Stimulated activated CD4-positive, alpha-beta T cell treated with anti-CD3 and anti-CD28 coated beads, Interleukin-2, amount 100 ng/mL, for 48 hours (primary cell): ENCODE results near the gene PRKCG.

Source experiments
- DNase-seq, 2 donors: peaks; one replicate each; pipeline ENCODE4 v3.0.0-alpha.2; 2020

PRKCG gene

DNA sequence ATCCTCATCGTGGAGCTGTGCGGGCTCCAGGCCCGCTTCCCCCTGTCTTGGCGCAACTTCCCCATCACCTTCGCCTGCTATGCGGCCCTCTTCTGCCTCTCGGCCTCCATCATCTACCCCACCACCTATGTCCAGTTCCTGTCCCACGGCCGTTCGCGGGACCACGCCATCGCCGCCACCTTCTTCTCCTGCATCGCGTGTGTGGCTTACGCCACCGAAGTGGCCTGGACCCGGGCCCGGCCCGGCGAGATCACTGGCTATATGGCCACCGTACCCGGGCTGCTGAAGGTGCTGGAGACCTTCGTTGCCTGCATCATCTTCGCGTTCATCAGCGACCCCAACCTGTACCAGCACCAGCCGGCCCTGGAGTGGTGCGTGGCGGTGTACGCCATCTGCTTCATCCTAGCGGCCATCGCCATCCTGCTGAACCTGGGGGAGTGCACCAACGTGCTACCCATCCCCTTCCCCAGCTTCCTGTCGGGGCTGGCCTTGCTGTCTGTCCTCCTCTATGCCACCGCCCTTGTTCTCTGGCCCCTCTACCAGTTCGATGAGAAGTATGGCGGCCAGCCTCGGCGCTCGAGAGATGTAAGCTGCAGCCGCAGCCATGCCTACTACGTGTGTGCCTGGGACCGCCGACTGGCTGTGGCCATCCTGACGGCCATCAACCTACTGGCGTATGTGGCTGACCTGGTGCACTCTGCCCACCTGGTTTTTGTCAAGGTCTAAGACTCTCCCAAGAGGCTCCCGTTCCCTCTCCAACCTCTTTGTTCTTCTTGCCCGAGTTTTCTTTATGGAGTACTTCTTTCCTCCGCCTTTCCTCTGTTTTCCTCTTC is 8.0 kb upstream of the PRKCG start:
- DNase-seq = no peak

DNA sequence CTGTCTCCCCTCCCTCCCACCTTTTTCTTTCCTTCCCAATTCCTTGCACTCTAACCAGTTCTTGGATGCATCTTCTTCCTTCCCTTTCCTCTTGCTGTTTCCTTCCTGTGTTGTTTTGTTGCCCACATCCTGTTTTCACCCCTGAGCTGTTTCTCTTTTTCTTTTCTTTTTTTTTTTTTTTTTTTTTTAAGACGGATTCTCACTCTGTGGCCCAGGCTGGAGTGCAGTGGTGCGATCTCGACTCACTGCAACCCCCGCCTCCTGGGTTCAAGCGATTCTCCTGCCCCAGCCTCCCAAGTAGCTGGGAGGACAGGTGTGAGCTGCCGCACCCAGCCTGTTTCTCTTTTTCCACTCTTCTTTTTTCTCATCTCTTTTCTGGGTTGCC is 7.4 kb upstream of the PRKCG start:
- DNase-seq = no peak

DNA sequence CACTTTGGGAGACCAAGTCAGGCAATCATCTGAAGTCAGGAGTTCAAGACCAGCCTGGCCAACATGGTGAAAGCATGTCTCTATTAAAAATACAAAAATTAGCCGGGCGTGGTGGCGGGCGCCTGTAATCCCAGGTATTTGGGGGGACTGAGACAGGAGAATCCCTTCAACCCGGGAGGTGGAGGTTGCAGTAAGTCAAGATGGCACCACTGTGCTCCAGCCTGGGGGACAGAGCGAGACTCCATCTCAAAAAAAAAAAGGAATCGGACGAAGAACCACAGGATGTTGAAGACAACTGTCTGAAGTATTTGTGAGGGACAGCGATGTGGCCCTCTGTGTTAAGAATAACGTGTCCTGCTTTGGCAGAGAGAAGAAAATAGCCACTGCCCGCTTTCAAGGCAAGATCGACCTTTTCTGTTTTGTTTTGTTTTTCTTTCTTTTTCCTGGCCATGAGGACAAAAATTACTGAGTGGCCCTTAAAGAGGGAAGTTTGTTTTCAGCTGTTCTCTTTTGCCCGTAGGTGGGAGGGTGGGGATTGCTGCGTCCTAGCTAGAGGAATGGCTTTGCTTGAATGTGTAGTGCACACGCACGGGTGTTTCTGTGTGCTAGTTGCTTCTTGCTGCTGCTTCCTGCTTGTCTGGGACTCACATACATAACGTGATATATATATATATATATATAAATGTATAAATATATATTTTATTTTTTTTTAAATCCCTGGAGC is 6.2 kb upstream of the PRKCG start:
- DNase-seq = no peak

DNA sequence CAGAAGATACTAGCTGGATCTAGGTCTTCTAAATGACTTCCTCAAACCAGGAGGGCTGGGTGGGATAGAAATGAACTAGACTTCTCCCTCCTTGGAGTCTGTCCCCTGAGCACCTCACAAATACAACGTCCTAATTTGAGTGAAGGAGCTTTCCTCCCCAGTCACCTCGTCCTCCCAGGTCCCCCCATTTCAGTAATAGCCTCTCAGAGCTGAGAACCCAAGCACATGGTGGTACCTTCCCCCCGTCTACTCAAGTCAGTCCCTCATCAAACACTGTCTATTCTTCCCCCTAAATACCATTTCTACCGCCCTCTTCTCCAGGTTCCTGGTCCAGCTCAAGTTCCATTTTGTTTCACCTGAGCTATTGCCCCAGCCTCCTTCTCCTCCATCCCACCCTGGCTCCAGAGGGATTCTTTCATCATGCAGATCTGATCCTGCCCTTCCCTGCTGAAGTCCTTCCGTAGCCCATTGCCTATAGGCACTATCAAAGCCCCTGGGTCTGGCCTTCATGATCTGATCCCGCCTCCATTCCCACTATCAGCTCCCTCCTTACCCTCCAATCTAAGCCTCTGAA is 5.3 kb upstream of the PRKCG start:
- no peak for DNase-seq

DNA sequence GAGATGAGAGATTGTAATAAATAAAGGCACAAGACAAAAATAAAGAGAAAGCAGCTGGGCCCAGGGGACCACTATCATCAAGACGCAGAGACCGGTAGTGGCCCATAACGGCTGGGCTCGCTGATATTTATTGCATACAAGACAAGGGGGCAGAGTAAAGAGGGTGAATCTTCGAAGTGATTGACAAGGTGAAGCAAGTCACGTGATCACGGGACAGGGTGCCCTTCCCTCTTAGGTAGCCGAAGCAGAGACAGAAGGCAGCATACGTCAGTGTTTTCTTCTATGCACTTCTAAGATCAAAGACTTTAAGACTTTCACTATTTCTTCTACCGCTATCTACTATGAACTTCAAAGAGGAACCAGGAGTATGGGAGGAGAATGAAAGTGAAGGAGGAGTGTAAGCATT is 4.6 kb upstream of the PRKCG start:
- DNase-seq = no peak

DNA sequence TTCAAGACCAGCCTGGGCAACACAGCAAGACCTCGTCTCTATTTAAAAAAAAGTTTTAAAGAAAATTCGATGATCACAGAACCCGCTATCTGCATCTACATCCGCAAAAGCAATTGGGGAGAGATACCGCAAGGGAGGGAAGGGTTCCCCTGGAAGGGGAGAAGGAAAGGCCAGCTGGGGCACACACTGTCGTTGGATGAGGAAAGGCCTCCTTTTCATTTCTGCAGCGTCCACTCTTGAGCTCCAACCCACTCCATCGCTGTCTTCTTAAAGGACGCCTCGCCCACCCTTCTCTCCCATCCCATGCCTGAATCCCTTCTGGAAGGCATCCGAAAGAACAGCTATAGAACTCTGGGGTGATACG is 3.2 kb upstream of the PRKCG start:
- no peak for DNase-seq

DNA sequence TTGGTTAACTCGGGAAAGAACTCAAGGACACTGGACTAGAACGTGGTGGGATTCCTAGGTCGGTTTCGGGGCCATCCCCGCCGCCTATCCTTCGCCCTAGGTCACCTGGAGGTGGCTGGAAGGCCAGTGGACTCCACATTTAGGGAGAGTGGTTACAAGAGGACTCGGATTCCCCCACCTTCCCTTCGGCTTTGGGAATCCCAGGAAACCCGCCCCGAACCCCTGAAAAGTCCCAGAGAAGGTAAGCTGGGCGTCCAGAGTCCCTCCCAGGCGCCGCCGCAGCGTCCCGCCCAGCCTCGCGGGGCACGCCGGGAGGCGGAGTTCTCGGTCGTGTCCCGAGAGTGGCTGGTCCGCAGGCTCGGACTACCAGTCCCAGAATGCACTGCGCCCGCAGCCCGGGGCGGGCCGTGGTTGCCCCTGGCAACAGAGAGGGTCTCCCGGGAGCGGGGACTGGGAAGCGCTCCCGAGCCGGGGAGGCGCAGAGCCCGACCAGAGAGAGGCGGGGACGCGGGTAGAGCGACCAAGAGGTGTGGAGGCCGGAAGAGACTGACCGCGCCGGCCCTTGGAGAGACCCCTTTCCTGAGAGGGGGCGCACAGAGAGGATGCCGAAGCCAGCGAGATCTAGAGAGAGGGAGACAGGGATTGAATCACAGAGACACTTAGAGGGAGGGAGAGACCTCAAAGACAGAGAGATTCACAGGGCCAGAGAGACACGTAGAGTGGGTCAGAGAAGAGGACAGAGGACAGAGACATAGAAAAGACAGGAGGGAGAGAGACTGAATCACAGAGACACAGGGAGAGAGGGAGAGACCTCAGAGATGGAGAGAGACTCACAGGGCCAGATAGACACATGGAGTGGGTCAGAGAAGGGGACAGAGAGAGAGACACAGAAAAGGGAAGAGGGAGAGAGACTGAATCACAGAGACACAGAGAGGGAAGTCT is 2.6 kb upstream of the PRKCG start:
- DNase-seq = peak; percentile 75 to 81

DNA sequence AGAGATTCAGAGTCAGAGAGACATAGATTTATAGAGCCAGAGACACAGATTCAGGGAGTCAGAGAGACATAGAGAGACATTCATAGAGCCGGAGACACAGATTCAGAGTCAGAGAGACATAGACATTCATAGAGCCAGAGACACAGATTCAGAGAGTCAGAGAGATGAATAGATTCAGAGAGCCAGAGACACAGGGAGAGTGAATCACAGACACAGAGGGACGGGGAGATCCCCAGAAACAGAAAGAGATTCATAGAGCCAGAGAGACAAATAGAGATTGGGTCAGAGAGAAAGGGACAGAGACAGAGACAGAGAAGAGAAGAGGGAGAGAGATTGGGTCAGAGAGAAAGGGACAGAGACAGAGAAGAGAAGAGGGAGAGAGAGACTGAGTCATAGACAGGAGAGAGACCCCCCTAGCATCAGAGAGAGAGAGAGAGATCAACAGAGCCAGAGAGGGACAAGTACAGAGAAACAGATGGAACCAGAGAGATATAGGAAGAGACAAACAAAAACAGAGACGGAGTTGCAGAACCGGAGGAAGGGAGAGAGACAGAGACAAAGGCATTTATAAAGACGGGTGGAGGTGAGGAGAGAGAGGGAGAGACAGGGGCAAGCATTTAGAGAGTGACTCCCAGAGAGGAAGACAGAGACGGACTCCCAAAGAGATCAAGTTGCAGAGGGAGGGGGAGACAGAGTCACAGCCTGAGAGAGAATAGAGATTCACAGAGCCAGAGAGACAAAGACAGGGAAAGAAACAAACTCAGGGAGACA is 1.1 kb upstream of the PRKCG start:
- no peak for DNase-seq

DNA sequence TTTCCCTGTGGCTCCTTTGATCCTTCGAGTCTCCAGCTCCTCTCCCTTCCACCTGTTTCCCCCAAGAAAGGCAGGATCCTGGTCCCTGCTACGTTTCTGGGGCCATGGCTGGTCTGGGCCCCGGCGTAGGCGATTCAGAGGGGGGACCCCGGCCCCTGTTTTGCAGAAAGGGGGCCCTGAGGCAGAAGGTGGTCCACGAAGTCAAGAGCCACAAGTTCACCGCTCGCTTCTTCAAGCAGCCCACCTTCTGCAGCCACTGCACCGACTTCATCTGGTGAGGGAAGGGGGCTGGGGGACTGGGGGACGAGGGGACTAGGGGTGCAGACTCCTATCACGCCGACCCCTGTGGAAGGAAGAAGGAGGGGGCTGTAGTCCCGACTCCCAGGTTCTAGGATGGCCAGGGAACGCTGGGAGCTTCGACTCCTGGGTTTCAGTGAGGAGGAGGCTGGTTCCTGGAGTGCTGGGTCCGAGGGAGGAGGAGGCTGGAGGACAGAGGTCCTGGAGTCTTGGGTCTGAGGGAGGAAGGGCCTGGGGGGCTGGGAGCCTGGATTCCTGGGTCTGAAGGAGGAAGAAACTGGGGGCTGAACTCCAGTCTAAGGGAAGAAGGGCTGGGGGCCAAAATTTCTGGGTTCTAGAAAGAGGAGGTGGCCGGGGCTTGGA is 524 bp downstream of the PRKCG start:
- DNase-seq = no peak

DNA sequence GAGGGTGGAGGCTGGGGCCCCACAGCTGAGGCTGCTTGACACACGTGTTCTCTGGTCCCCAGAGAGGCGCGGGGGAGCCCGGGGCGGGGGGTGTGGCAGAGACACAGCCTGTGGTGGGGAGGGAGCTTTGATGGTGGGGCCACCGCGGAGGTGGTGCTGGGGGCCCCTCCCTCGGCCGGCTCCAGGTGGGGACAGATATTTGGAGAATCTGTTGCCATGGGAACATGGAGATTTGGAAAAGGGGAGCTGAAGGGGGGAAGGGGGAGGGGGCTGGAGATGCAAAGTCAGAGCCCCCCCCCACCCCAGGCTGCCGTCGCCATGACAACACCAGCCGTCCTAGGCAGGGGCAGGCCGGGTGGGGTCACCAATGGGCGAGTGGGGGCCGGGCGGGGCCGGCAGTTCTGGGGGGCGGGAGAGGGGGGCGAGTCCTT is 1.2 kb downstream of the PRKCG start:
- no peak for DNase-seq

DNA sequence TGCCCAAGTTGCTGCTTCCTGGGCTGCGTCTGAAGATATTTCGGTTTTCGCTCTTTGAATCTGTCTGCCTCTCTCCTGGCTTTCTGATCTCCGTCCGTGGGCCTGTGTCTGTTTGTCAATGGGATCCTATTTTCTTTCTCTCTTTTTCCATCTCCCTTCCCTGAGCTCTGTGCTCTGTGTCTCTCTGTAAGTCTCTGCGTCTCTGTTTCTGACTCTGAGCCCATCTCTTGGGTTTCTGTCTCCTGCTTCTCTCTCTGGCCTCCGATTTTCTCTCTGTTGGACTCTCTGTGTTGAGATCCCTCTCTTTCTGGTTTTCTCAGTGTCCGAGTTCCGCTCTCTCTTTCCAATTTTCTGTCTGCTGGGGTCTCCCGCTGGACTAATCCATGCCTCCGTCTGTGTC is 1.7 kb downstream of the PRKCG start:
- no peak for DNase-seq

DNA sequence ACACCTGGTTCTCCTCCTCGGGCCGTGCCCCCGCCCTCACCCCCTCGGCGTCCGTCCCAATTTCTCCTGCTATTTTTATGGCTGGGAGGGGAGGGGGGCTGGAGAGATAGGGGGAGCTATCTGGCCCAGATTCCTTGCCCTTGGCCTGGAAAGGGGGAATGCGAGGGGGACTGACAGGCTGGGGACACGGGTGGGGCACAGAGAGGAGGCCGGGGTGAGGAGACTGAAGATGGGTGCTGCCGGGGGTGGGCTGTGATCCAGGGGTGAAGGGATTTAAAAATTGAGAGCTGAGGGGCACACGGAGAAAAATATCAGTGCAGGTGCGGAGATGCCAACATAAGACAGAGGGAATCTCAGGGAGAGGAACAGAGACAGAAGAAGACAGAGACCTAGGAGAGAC is 2.3 kb downstream of the PRKCG start:
- no peak for DNase-seq

DNA sequence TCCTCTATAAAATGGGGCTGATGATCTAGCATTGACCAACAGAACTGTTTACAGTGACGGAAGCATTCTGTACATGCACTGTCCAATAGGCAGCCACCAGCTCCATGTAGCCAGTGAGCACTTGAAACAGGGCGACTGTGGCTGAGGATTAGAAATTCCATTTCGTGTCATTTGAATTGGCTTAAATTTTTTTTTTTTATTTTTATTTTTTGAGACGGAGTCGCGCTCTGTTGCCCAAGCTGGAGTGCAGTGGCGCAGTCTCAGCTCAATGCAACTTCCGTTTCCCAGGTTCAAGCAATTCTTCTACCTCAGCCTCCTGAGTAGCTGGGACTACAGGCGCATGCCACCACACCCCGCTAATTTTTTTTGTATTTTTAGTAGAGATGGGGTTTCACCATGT is 3.0 kb downstream of the PRKCG start:
- no peak for DNase-seq

DNA sequence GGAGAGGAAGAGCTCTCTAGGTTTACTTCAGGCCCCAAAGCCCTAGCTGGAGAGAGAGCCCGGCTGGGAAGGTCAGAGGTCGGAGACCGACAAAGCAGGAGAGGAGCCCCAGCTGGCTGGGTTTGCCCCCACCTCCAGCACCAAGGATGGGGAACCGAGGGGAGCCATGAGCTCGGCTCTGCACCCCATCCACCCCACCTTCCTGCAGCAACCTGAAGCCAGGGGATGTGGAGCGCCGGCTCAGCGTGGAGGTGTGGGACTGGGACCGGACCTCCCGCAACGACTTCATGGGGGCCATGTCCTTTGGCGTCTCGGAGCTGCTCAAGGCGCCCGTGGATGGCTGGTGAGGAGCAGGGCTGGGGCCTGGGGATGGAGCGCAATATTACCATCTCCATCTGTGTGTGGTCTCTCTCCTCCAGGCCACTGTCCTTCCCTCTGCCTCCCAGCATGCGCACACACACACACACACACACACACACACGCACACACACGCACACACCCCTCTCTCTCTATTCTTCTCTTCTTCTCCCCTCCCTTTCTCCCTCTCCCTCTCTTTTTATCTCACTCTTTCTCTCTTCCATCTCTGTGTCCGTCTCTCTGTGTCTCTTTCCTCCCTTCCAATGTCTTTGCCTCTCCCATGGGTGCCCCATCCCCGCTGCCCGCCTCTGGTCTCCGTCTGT is 10.4 kb downstream of the PRKCG start:
- DNase-seq = no peak

DNA sequence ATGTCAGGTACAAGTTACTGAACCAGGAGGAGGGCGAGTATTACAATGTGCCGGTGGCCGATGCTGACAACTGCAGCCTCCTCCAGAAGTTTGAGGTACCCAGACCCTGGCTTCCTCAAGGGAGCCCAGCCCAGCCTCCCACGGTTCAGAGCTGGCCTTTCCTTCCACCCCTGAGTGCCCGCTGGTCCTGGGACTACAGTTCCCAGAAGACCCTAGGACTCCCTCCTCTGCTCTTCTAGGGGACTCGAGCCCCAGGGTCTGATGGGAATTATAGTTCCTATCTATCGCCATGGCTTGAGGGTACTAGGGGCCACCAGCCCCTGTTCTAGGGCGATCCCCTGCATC is 11.0 kb downstream of the PRKCG start:
- no peak for DNase-seq

DNA sequence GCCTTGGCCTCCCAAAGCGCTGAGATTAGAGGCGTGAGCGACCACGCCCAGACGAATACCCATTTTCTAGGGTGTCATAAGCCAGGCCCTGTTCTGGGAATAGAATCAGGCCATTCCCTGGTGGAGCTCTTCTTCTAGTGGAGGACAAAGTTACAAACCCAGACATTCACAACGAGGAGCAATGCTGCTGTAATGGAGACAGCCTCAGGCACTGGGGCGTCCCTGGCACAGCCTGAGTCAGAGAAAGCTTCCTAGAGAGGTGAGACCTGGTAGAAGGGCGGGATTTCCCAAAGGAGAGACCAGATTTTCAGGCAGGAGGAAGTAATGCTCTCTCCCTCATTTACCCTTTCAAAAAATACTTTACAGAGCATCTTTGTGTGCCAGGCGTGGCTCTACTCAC is 12.7 kb downstream of the PRKCG start:
- DNase-seq = no peak

DNA sequence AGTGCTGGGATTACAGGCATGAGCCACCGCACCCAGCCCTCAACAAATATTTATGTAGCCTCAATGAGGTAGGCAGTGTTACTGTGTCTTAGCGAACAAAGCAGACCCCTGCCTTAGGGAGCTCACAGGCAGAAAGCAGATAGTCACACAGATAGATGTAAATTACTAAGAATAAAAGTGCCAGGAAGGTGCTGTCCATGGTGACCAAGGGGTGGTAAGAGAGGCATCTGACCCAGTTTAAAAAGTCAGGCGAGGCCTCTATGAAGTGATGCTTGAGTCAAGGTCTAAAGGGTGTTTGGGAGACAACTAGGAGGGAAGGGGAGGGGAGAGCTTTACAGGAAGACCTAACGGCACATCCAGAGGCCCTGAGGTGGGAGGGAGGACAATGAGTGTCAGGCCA is 14.7 kb downstream of the PRKCG start:
- no peak for DNase-seq

DNA sequence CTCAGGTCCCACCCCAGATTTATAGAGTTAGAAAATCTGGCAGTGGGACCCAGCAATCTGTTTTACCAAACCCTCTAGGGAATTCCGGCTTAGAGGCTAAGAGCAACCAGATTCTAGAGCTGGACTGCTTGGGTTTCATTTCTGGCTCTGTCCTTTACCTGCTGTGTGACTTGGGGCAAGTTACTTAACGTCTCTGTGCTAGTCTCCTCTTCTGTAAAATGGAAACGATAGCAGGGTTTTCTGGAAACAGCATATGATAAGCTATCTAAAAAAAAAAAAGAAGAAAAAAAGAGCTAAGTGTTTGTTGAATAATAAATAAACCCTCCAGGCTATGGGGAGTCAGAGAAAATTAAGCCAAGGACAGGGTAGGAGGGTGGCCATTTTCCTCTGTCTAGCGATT is 15.5 kb downstream of the PRKCG start:
- DNase-seq = no peak

DNA sequence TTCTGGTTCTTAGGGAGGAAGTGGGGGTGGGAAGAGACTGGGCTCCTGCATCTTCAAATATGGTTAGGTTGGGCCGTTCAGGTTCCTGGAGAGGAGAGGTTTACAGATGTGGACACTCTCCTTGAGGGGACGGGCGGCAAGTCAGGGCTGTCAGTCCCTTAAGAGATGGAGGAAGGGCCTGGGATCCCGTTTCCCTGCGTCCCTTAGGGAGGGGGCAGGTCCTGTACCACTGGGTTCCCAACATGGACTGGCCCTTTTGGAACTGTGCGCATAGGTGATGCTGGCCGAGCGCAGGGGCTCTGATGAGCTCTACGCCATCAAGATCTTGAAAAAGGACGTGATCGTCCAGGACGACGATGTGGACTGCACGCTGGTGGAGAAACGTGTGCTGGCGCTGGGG is 16.2 kb downstream of the PRKCG start:
- no peak for DNase-seq

DNA sequence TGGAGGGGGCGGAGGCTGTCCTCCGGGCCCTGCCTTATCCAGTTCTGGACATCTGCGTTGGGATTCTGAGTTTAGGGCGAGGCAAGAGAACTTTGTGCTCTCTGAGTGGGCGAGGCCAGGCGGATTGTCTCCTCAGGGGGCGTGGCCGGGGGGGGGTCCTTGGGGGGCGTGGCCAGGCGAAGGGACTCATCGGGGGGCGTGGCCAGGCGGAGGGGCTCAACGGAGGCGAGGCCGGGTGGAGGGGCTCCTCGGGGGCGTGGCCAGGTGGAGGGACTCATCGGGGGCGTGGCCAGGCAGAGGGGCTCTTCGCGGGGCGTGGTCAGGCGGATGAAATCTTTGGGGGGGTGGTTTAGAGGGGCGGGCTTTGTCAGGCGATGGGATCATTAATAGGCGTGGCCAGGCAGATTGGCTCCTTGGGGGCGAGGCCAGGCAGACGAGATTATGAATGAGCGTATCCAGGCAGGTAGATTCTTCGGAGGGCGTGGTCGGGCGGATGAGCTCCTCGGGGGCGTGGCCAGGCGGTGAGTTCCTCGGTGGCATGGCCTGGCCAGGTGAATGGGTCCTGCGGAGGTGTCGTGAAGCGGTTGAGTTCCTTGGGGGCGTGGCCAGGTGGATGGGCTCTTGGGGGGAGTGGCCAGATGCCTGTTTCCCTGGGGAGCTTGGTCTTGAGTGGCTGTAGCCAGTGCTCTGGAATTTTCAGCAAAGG is 16.8 kb downstream of the PRKCG start:
- no peak for DNase-seq
